Smooth muscle cell (in vitro differentiated cells): ENCODE measurements around the gene SEC24D. TPM values are rescaled to one million over a fixed set of nuclear protein-coding genes. Genes with fewer than 3 reads are reported as not detected.

ENCODE experiments used
- DNase-seq: peaks from one replicate; lab custom pipeline; 2025; ENCODE audit not compliant: unreplicated experiment; lab: John Stamatoyannopoulos, UW
- H2AFZ ChIP-seq: fragments of 200-600 bp; sonication (generic); 2 replicates; pipeline ENCODE4 v1.6.0; 2016; ENCODE audit warnings: antibody characterized with exemption, low read depth, mild to moderate bottlenecking
- H3F3A ChIP-seq: fragments of 200-600 bp; sonication (generic); 2 replicates; pipeline ENCODE4 v1.6.0; 2017; ENCODE audit warnings: antibody characterized with exemption, low read depth
- H3K27ac ChIP-seq: fragments of 200-600 bp; sonication (generic); 2 replicates; pipeline ENCODE4 v1.5.1; 2016; ENCODE audit warnings: low read depth, mild to moderate bottlenecking
- H3K27me3 ChIP-seq: fragments of 200-600 bp; sonication (generic); 2 replicates; pipeline ENCODE4 v1.6.1; 2016; ENCODE audit warnings: low read depth, mild to moderate bottlenecking
- H3K36me3 ChIP-seq: fragments of 200-600 bp; sonication (generic); 2 replicates; pipeline ENCODE4 v1.5.1; 2016; ENCODE audit warnings: low read depth
- H3K4me1 ChIP-seq: fragments of 200-600 bp; sonication (generic); 2 replicates; pipeline ENCODE4 v1.5.1; 2016; ENCODE audit warnings: low read depth
- H3K4me2 ChIP-seq: fragments of 200-600 bp; sonication (generic); 2 replicates; pipeline ENCODE4 v1.6.0; 2016; ENCODE audit warnings: mild to moderate bottlenecking
- H3K4me3 ChIP-seq: fragments of 200-600 bp; sonication (generic); 2 replicates; pipeline ENCODE4 v1.5.1; 2016; ENCODE audit warnings: mild to moderate bottlenecking
- H3K79me2 ChIP-seq: fragments of 200-600 bp; sonication (generic); 2 replicates; pipeline ENCODE4 v1.6.0; 2016; ENCODE audit warnings: low read depth, mild to moderate bottlenecking
- H3K9ac ChIP-seq: fragments of 200-600 bp; sonication (generic); 2 replicates; pipeline ENCODE4 v1.6.0; 2016; ENCODE audit warnings: low read depth
- H3K9me3 ChIP-seq: fragments of 200-600 bp; sonication (generic); replicated peaks from 2 replicates; pipeline ENCODE4 v1.5.1; 2016; ENCODE audit warnings: low read depth
- H4K20me1 ChIP-seq: fragments of 200-600 bp; sonication (generic); 2 replicates; pipeline ENCODE4 v1.6.0; 2016; ENCODE audit warnings: low read depth
- CTCF ChIP-seq: fragments of 200-600 bp; sonication (generic); IDR thresholded peaks from 2 replicates; pipeline ENCODE4 v1.5.1; 2017; ENCODE audit warnings: borderline replicate concordance, mild to moderate bottlenecking, antibody characterized with exemption; ENCODE audit not compliant: insufficient read depth, poor library complexity, severe bottlenecking
- WGBS: methylation state at CpG from one replicate; pipeline ENCODE4 v1.1.7; 2016; ENCODE audit warnings: low lambda C conversion rate; 5-methylcytosine and 5-hydroxymethylcytosine counted together
- polyA plus RNA-seq: library from polyadenylated mRNA; unstranded; fragments of >200 nt; fragmentation: Nextera tagmentation; extraction: Ambion mirVana; gene quantifications from 2 replicates; pipeline ENCODE4 v1.2.1, GENCODE V29; 2016
- total RNA-seq: library from RNA; depleted of rRNA; stranded (reverse); fragments of >200 nt; gene quantifications from 2 replicates; pipeline ENCODE4 v1.2.3, GENCODE V29; 2014

Gene SEC24D
- total and polyA plus RNA-seq, 2 experiments from 2014 or later, result 163 to 237 TPM

DNA sequence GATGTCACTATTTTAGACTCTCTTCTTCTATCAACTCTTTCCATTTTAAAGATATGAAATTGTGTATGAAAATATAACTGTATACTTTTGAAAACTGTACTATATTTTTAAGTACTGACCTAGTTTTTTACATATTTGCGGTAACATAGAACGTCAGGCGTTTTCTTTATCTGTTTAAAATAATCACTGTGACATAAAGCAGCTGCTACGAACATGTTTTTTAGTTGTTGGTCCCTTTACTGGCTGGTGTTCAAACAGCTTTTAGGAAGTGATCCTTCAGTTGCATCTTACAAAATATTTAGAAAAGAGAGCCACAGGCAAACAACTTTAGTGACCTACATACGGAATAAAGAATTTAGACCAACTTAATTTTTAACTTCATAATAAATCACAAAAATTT lies 77.6 kb downstream of the SEC24D start:
- H3K4me1 ChIP-seq, result no peaks in the 10 kb centered on the region
- H3K4me3 ChIP-seq, result no peak overlapping the region
- peaks cover 30% of the 10 kb centered on the region for H3K36me3 ChIP-seq
- H3K27ac ChIP-seq, result peak overlapping the region; percentile 64
- DNase-seq, result no peak
- peaks cover 31% of the 10 kb centered on the region for H3F3A ChIP-seq
- WGBS, result 36% methylated on average over 5 of the region's 5 CpGs
- peak overlapping the region; percentile 61 for H3K4me2 ChIP-seq
- no peaks in the 10 kb centered on the region for H3K27me3 ChIP-seq
- peaks cover 99% of the 10 kb centered on the region for H4K20me1 ChIP-seq
- H3K79me2 ChIP-seq, result peaks cover 64% of the 10 kb centered on the region
- no peaks in the 10 kb centered on the region for H3K9me3 ChIP-seq
- H2AFZ ChIP-seq, result no peak overlapping the region
- no peak for TF ChIP-seq CTCF
- H3K9ac ChIP-seq, result no peak overlapping the region

GRCh38 chr4:118757761-118758251 lies 78.1 kb downstream of the SEC24D start:
- H3K9ac ChIP-seq, result no peak overlapping the region
- H4K20me1 ChIP-seq, result peaks cover 99% of the 10 kb centered on the region
- peaks cover 59% of the 10 kb centered on the region for H3K79me2 ChIP-seq
- no peaks in the 10 kb centered on the region for H3K9me3 ChIP-seq
- H3K36me3 ChIP-seq, result peaks cover 28% of the 10 kb centered on the region
- H3K4me1 ChIP-seq, result no peaks in the 10 kb centered on the region
- peak overlapping the region; percentile 61 for H3K4me2 ChIP-seq
- H2AFZ ChIP-seq, result no peak overlapping the region
- no peak for TF ChIP-seq CTCF
- WGBS, result 73% methylated on average over 2 of the region's 2 CpGs
- peaks cover 27% of the 10 kb centered on the region for H3F3A ChIP-seq
- H3K27me3 ChIP-seq, result no peaks in the 10 kb centered on the region
- H3K27ac ChIP-seq, result peak overlapping the region; percentile 64
- DNase-seq, result no peak
- no peak overlapping the region for H3K4me3 ChIP-seq

- Histone ChIP-seq H3F3A (peaks cover 24% of the 10 kb centered on the region), H3K9ac (no peak overlapping the region), H3K36me3 (peaks cover 33% of the 10 kb centered on the region), H4K20me1 (peaks cover 99% of the 10 kb centered on the region), H3K79me2 (peaks cover 58% of the 10 kb centered on the region), H3K4me3 (no peak overlapping the region), H3K27me3 (no peaks in the 10 kb centered on the region), H2AFZ (no peak overlapping the region), H3K9me3 (no peaks in the 10 kb centered on the region), H3K4me2 (no peak overlapping the region), H3K4me1 (no peaks in the 10 kb centered on the region), H3K27ac (peak overlapping the region; percentile 64)
- TF ChIP-seq CTCF, result no peak
- DNase-seq, result no peak
- WGBS, result 76% methylated on average over 1 of the region's 1 CpG
These were observed 79.0 kb downstream of the SEC24D start for GRCh38 chr4:118756958-118757357.

DNA sequence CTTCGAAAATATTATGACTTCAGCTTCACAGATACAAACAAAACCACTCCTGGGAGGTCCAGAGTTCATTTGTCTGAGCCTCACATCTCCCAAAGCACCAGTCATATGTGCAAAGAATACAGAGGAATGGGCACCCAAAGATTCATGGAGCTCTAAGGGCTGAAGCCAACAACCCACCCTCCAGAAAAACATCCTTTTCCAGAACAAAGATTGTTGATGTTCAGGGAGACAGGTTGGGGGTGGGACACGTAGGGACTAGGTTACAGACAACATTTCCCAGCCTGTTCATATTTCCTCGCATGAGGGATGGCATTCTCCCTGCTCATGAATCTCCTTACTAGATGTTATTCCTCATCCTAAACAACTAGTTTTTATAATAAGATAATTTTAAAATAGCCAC lies 79.5 kb downstream of the SEC24D start:
- Histone ChIP-seq H2AFZ (no peak overlapping the region), H3K4me2 (no peak overlapping the region), H3K27me3 (no peaks in the 10 kb centered on the region), H3K36me3 (peaks cover 36% of the 10 kb centered on the region), H3K4me1 (no peaks in the 10 kb centered on the region), H3K27ac (peak overlapping the region; percentile 64), H3K9ac (no peak overlapping the region), H3K79me2 (peaks cover 58% of the 10 kb centered on the region), H4K20me1 (peaks cover 97% of the 10 kb centered on the region), H3K9me3 (no peaks in the 10 kb centered on the region), H3K4me3 (no peak overlapping the region), H3F3A (peaks cover 26% of the 10 kb centered on the region)
- no peak for DNase-seq
- no peak for TF ChIP-seq CTCF
- WGBS, result 92% methylated on average over 3 of the region's 3 CpGs
